ENCODE results near the gene TTLL8.

Gene TTLL8

DNA sequence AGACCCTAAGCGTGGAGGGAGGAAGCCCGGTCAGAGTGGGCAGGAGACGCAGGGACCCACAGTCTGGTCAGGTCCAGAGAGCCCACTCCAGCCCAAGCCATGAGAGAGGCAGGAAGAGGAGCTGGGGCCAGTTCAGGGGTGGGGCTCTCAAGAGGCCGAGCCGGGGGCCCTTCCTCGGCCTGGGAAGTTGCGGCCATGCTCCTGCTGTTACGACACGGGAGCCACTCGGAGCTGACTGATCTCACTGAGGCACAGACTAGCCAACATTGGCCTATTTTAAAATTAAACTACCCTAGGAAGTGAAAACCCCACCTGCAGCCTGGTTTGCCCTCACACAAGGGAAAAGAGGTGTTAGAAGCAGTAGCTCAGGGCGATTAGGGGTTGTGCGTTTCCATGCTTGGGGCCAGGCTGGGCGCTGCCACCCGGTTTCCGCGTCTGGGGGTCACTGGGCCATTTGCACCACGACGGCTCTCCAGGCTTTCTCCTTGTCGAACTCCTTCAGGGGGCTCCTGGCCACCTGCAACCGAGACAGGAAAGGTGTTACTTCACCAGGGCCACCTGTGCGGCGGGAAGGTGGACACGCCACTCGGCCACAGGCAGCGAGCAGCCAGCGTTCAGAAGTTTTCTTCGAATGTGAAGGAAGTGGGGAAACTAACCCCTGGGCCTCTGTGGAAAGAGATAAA lies 3.2 kb upstream of the TTLL8 start:
- DNase-seq = no peak

DNA sequence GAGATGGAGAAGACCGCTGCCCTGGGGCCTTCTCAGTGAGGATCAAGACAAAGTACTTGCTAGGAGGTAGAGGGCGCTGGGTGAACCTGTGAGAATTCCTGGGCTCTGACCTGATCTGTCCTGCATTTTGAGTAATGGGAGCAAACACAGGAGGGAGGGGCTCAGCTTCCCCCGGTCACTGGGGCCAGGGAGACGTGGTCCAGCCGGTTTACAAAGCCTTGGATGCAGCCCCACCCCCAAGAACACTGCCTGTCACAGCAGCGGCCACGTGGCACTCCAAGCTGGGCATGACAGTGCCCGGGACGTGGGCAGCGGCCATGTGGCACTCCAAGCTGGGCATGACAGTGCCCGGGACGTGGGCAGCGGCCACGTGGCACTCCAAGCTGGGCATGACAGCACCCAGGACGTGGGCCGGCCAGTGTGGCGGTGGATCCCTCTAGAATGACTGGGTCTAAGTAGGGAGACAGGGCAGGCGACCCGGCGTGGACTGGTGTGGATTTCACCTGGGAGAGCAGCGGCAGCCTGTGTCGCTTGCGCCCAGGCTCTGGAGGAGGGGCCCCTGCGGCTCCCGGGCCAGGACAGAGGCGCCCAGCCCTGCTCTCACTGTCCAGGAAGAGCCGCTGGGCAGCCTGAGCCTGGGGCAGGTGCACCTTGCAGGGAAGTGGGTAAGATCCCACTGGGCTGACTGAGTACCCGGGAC lies 2.5 kb upstream of the TTLL8 start:
- no peak for DNase-seq

DNA sequence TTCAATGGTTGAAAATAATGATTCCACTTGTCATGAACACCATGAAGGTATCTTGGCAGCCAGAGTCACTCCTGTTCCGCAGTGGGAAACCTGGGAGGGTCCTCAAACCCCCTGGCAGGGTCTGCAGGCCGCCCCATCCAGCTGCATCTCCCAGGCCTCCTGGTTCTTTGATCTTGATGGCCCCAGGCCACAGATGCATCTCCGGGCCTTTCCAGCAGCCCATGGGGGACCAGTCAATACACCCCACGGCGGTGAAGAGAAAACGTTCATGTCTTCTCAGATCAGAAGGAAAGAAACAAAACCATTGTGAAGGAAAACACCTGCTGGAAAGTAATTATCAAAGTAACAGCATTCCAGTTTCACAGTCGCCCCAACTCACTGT lies 1.8 kb upstream of the TTLL8 start:
- no peak for DNase-seq

DNA sequence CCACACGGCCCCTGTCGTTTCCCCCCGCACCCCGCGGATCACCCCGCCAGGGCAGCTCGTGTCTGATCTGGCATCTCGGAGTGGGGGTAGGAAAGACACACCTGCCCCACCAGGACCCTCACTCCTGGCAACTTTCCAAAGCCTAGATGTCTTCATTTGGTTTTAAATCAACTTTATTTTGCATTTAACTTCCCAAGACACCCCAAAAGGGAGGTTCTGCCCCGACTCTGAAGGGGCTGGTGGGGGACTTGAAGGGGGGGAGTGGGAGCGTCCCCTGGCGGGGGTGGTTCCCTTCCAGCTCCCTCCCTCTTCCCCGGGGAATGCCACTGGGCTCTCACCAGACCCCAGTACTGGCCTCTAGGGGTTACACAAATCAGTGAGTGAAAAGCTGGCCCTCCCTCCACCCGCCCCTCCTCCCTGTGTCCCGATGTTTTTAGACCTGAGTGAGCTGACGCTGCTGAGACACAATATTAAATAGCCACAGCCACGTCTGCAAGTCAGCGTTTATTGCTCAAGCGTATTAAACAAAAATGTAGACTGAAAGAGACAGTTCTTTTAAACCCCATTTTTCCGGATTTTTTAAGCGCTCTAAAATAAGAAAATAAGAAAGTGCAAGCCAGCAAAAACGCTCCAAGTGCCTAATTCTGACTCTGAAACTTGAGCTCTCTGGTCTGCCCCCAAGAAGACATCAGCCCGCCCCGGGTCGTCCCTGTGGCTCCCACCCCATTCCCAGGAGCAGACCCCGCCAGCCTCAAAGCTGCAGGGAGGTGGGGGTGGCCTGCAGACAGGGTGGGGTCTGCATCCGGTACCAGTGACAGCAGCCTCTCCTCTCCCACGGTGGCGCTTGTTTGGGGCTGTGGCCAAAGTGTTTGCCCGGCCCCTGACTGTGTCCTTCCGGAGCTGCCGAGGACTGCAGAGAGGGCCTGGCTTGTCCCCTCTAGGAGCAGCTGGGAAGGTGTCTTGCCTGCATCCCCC lies 1.1 kb upstream of the TTLL8 start:
- no peak for DNase-seq

DNA sequence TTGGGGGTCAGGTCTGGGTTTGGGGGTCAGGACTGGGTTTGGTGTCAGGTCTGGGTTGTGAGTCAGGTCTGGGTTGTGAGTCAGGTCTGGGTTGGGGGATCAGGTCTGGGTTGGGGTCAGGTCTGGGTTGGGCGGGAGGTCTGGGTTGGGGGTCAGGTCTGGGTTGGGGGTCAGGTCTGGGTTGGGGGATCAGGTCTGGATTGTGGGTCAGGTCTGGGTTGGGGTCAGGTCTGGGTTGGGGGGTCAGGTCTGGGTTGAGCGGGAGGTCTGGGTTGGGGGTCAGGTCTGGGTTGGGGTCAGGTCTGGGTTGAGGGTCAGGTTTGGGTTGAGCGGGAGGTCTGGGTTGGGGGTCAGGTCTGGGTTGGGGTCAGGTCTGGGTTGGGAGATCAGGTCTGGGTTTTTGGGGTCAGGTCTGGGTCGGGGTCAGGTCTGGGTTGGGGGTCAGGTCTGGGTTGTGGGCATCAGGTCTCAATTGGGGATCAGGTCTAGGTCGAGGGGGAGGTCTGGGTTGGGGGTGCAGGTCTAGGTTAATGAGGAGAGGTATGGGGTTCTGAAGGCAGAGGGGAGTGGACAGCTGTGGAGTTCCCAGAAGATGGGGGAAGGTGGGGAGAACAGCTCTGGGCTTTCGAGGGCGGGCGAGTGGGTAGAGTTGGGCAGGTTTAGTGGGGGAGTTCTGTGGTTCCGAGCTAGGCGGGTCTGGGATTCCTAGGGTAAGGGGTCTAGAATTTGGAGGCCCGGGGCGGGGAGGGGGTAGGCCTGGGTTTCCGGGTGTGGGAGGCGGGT lies 629 bp downstream of the TTLL8 start:
- DNase-seq = no peak

DNA sequence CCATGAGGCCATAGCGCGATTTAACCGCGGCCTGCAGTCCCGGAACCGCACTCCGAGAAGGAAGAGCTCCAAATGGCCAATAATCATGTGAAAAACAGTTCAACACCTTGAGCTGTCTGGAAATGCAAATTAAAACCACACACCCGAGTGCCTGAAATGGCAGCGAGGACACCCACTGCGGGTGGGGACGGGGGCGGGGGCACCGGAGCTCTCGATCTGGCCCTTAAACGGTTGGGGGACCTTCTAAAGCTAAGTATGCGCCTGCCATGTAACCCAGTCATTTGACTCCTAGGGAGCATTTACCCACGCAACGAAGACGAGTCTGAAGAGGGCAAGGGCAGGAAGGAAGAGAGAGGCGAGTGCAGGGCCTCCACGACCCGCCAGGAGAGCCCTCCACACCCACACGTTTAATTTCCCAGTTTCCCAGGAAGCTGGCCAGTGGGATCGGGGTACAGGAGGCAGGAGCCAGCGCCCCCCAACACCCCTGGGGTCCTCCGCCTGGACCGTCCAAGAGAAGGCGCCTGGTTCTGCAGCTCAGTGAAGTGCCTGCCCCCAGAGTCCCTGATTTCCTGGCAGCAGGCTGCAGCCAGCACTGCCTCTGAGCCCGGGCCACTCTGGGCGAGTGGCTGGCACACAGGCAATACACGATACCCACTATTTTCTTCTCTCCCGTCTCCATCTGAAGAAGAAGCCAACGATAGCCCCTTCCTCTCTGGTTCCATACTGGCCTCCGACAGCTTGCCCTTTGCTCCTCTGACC lies 1.7 kb downstream of the TTLL8 start:
- DNase-seq = no peak

DNA sequence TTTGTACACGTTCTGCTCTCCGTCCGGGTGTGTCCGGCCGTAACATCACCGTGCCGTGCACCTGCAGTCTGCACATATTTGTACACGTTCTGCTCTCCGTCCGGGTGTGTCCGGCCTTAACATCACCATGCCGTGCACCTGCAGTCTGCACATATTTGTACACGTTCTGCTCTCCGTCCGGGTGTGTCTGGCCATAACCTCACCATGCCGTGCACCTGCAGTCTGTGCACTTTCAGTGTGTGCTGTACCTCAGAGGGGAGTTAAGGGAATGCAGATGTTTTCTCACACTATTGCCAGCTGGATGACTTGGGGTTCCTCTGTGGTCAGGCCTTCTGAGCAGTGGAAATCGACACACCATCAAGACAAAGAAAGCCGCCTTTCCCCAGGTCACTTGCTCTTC lies 4.2 kb downstream of the TTLL8 start:
- no peak for DNase-seq

DNA sequence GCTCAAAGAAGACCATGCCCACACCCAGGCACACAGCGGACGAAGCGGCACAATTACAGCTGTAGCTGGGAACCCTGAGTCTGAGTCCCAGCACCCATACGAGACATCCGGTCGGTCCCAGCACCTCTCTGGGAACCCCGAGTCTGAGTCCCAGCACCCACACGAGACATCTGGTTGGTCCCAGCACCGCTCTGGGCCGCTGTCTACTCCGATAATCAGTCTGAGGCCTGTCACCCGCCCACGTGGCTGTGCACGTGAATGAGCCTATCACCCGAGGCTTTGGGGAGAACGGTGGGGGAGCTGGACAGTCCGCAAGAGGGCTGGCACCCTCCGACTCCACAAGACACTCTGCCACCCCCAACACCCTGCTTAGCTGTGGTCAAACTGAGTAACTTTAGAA lies 6.2 kb downstream of the TTLL8 start:
- no peak for DNase-seq

DNA sequence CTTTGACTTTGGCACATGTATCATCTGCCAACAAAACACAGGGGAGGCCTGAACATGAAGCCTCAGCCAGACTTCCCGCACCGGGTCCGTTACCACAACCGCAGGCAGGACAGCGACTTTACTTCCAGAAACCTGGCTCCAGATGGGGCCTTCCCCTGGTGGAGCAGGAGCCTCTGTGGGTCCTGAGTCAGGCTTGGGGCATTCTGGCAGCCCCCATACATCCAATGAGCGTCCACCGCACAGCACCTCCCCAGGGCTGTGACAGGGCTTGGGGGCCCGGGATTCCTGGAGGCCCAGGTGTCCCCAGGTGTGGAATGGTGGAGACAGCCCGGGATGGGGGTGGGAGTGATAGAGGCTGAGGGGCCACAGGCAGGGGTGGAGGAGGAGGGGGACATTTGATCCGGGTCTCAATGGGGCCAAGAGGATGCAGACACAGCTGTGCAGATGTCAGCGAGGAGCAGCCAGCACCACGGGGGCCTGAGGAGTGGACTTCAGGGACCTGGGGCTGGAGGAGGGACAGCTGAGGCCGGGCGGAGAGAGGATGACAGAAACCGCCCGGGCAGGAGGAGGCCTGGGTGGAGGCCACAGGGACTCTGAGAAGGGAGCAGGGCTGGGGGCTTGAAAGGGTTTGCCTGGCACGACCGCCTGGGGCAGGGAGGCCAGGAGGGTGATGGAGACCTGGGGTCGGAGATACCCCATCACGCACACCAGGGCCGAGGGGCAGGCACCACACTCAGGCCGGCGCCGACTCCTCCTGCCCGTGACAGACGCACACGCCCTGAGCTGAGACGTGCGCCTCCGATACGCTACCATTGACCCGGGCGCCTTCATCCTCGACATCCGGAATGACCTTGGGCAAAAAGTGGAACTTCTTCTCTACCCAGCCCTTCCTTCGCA lies 8.6 kb downstream of the TTLL8 start:
- no peak for DNase-seq

DNA sequence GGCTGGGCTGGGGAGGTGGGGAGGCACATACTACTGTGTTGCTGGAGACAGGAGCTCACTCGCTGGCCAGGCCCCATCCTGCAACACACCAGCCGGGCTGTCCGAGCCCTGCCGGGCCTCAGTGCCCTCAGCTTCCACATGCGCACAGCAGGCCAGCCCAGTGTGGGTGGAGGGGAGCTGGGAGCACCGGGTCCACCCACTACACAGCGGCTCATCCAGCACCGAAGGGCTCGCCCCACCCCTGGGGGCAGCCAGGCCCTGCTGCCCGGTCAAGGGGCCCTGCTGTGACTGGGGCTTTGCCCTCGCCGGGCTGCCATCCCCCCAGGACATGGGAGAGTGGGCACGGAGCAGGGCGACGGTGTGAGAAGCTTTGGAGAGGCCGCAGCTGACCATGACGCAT lies 9.3 kb downstream of the TTLL8 start:
- DNase-seq = no peak

DNA sequence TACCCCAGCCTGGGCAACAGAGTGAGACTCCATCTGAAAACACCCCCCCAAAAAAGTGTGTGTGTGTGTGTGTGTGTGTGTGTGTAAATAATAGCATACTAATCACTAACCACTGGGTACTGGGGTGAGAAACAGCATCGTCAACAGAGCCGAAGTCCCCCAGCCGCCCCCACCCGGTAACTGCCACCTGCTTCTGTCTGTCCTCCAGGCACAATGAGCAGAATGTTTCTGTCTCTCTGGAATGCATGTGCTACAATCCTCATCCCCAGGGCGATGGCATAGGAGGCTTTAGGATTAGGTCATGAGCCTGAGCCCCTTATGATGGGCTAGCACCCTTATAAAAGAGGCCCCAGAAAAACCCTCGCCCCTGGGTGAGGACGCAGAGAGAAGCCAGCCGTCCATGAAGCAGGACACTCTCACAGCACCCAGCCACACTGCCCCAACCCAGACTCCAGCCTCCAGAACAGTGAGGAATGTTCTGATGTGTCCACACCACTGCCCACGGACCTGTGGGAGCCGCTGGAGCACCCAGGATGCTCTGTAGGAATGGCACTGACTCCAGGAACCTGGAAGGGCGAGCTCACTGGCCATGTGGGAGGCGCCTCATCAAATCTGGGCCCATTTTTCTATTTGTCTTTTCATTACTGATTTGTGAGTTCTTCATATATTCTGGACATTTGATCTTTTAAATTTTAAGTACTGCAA lies 9.9 kb downstream of the TTLL8 start:
- no peak for DNase-seq

DNA sequence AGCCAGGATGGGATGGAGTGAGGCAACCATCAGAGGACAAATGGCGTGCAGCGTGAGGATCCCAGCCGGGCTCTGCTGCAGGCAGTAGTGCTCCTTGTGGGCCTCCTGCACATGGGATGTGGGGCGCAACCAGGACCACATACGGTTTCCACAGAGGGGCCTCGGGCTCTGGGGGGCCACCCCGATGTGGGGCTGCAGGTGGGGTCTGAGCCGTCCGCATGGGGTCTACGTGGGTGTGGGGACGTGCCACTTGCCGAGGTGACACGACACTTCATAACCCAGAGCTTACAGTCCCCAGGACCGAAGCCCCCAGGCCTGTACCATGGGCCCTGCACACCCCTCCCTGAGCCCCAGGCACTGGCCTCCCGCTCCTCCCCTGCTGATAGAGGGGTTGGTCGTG lies 10.8 kb downstream of the TTLL8 start:
- DNase-seq = no peak

DNA sequence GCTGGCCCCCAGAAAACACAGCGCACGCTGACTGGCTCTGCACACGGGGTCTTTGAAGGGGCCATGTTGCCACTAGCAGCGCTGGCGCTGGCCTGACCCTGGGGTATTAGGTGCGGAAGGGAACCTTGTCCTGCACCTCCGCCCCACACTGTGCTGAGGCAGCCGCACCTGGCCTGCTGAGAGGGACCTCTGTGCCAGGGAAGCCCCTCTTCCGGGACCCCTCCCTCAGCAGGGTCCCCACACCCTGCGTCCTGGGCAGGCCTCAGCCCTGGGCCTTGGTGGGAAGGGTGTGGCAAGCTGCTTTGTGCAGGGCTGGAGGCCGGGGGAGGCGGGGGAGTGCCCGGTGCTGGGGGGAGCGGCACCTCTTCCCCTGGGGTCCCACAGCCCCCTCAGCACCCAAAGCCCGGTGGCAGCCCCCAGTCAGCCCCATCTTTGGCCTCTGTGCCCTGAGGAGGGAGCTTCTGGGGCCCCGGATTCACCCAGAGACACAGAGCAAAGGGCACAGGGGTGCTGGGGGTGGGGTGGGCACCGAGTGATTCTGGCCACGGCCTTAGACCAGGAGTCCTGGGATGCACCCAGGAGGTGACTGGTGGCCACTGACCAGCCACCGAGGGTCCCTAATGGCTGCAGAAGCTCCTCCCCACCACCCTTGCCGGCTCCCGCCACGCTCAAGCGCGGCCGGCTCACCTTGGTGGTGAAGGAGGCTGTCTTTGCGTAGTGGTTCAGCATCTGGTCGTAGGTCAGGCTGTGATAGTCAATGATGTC lies 11.4 kb downstream of the TTLL8 start:
- no peak for DNase-seq

DNA sequence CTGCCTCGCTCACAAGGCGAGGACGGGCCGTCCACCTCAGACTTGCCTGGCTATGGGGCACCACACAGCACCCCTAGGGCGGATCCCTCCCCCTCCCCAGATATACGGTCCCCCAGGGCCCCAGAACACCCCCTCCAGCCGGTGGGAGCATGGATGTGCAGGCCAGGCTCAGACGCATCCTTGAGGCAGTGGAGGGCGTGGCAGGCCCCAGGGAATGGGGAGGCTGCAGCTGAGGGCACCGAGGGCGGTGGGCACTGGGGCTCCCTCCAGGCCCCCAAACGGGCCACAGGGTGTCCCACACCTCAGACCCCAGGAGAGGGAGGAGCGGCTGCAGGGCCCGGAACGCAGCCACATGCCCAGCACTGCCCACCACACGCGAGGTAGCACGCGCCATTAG lies 12.1 kb downstream of the TTLL8 start:
- no peak for DNase-seq

DNA sequence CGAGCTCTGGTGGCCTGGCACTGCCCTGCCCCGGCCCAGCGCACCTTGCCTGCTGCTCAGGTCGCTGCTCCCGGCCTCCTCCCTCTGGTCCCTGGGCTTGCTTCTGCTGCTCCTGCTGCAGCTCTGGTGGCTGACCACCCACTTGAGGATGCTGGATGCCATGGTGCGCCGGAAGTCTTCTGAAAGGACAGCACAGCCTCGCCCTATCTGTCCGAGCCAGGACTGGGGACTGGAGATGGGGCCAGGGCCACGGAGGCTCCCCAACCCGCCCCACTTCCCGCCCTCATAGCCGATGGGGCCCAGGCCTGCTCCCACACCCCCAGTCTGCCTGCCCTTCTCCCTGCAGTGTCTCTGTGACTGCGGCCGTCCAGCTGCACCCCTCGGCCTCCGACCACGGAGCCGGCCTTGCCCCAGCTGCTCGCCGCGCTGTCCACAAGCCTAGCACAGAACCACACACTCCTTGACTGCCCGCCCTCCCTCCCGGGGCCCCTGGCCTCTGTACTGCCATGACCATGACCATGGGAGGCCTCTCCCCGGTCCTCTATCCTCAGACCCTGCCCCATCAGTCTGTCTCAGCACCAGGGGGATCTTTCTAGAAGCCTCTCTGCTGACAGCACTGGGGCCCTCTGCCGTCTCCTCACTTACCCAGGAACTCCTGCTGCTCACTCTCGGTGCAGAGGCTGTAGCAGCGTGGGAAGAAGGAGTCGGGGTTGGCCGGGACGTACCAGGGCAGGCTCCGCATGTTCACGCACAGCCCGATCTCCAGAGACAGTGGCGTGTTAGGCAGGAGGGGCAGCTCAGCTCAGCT lies 12.7 kb downstream of the TTLL8 start:
- no peak for DNase-seq

DNA sequence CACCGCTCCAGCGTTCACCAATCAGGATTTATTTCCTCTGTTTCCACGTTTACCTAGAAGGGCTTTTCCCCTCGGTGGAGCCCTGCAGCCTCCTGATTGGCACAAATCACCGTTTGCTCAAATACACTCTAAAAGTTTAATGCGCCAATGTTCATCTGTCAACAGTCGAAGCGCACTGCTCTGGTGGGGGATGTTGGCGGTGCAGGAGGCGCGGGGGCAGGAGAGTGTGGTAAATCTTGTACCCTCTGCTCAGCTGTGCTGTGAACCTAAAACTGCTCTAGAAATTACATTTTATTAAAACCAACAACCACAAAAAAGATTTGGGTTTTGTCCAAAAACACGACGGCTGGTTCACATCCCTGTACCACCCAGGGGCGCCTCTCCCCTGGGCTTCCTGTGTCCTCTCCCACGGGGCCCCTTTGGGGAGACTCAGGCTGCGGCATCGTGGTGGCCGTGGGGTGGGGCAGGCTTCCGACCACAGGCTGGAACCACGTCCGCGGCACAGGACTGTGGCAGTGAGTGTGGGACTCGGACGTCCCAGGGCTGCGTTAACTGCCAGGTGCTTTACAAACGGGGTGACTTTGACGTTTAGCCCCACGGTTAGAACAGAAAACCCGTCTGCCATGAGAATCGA lies 13.5 kb downstream of the TTLL8 start:
- DNase-seq = no peak

DNA sequence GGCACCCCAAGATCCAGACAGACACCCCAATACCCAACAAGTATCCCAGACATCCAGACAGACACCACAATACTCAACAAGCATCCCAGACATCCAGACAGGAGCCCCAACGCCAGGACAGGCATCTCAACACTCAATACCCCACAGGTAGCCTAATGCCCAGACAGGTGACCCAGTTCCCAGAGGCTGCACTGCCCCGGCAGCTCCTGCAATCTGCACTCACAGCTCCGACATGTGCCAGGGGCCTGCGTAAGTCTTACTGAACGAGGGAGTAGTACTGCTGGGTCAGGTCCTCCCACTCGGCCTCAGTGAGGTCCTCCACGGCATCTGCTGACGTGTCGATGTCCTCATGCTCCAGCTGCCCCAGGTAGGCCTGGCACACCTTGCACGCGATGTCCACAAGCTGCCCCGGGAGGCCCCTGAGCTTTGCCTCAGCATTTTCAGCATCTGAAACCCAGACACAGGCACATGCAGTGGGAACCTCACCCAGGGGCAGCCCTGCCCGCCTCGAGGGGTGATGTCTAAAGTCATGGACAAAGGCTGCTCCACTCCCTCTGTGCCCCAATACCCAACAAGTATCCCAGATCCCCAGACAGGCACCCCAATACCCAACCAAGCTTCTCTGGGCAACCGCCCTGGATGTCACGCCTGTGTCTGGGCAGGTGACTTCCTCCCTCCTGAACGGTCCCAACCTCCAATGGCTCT lies 16.6 kb downstream of the TTLL8 start:
- no peak for DNase-seq

DNA sequence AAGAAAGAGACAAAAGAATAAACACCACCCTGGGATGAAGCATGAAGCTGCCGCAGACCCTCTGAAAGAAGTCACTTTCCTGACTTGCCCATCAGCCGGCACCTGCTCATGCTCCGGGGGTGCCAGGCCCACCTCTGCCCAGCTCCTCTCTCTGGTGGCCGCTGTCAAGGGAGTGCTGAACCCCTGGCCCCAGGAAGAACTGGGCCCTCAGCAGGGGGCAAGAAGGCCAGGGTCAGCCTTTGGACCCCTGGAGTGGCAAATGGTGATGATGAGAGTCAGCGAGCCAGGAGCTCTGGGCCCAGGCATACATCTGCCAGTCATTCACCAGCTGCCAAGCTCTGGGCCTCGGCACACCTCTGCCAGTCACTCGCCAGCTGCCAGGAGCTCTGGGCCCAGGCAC lies 17.4 kb downstream of the TTLL8 start:
- no peak for DNase-seq

Measured in NCI-H510A (cell line).